OCI-LY7 (cell line): ENCODE results near the gene MINDY2. TPM values are rescaled to one million over a fixed set of nuclear protein-coding genes. Genes with fewer than 3 reads are reported as not detected.
"Not testable (repeated sequence)": the region's sequence is repeated elsewhere in the genome, so short reads cannot be mapped to it uniquely, and the experiment has no call there.

Experiments
- BruUV-seq: library from RNA; stranded (reverse); fragments of 400-500 nt; replicated peaks from 2 replicates; lab custom pipeline; 2021; lab: Mats Ljungman, UMichigan
- CTCF ChIA-PET: fragments of 300-600 bp; sonication (Branson Sonifier 250); formaldehyde crosslinking; loops from one replicate; lab custom pipeline; 2022; ENCODE audit warnings: antibody characterized with exemption; ENCODE audit not compliant: unreplicated experiment; lab: Charles Lee
- POLR2A ChIA-PET: fragments of 300-600 bp; sonication (Branson Sonifier 250); formaldehyde crosslinking; loops from one replicate; lab custom pipeline; 2022; ENCODE audit warnings: antibody characterized with exemption; lab: Charles Lee
- DNase-seq: peaks from one replicate; pipeline ENCODE4 v3.0.0-alpha.2; 2015; ENCODE audit warnings: low spot score
- H2AFZ ChIP-seq: fragments of 200-600 bp; sonication (generic), shearing (Covaris generic); 2 replicates; pipeline ENCODE4 v1.6.1; 2014; ENCODE audit warnings: mild to moderate bottlenecking, antibody characterized with exemption, low read length, moderate library complexity
- H3K27ac ChIP-seq: fragments of 200-600 bp; sonication (generic); 2 replicates; pipeline ENCODE4 v1.5.1; 2014; ENCODE audit warnings: mixed run types, low read depth, mild to moderate bottlenecking, moderate library complexity, low read length, inconsistent platforms; ENCODE audit not compliant: poor library complexity, severe bottlenecking
- H3K36me3 ChIP-seq: fragments of 200-600 bp; sonication (generic); 2 replicates; pipeline ENCODE4 v1.6.1; 2014; ENCODE audit warnings: mild to moderate bottlenecking, antibody characterized with exemption, low read length, moderate library complexity, mixed read lengths; ENCODE audit not compliant: insufficient read depth
- H3K4me1 ChIP-seq: fragments of 200-600 bp; sonication (generic); 2 replicates; pipeline ENCODE4 v1.5.1; 2014; ENCODE audit warnings: mild to moderate bottlenecking, low read length; ENCODE audit not compliant: insufficient read depth, poor library complexity, severe bottlenecking
- H3K4me2 ChIP-seq: fragments of 200-600 bp; sonication (generic); 2 replicates; pipeline ENCODE4 v1.6.1; 2014; ENCODE audit warnings: mild to moderate bottlenecking, low read length
- H3K4me3 ChIP-seq: fragments of 200-600 bp; sonication (generic); 2 replicates; pipeline ENCODE4 v1.5.1; 2014; ENCODE audit warnings: mild to moderate bottlenecking, low read depth, low read length; ENCODE audit not compliant: poor library complexity, severe bottlenecking
- H3K79me2 ChIP-seq: fragments of 200-600 bp; sonication (generic); 2 replicates; pipeline ENCODE4 v1.6.1; 2016; ENCODE audit warnings: low read depth, mild to moderate bottlenecking, low read length, moderate library complexity, mixed read lengths; ENCODE audit not compliant: insufficient read depth
- H3K9me2 ChIP-seq: fragments of 200-600 bp; sonication (generic); 2 replicates; pipeline ENCODE4 v1.6.1; 2016; ENCODE audit warnings: mild to moderate bottlenecking, low read length, mixed read lengths; ENCODE audit not compliant: insufficient read depth
- H3K9me3 ChIP-seq: fragments of 200-600 bp; sonication (generic); 2 replicates; pipeline ENCODE4 v1.6.1; 2014; ENCODE audit warnings: mild to moderate bottlenecking, mixed run types, low read length, mixed read lengths
- H4K20me1 ChIP-seq: fragments of 200-600 bp; sonication (generic); 2 replicates; pipeline ENCODE4 v1.6.1; 2014; ENCODE audit warnings: mild to moderate bottlenecking, antibody characterized with exemption, low read length, moderate library complexity, mixed read lengths; ENCODE audit not compliant: insufficient read depth
- EZH2phosphoT487 ChIP-seq: fragments of 200-600 bp; sonication (generic); IDR thresholded peaks from 2 replicates; pipeline ENCODE4 v1.6.1; 2018; ENCODE audit warnings: low read depth, borderline replicate concordance, mild to moderate bottlenecking, mixed run types, antibody characterized with exemption, low read length, moderate library complexity, mixed read lengths
- intact Hi-C: fragments of 100-400 bp; cut with micrococcal nuclease; formaldehyde crosslinking; loops from one replicate; pipeline ENCODE4 v1.10.0; 2022; ENCODE audit not compliant: unreplicated experiment
- total RNA-seq, 2 experiments: library from RNA; depleted of rRNA in 1 of 2; stranded (reverse); fragments of >200 nt in 1 of 2; shearing (Covaris generic) in 1 of 2; gene quantifications; 2 replicates each; pipeline ENCODE4 v1.2.3, GENCODE V29; 2014 to 2022
- TF ChIP-seq, protein P1 (sequence below): fragments of 200-600 bp; sonication (generic); conservative IDR thresholded peaks from 2 replicates; pipeline ENCODE4 v1.5.1; 2014; ENCODE audit warnings: mild to moderate bottlenecking, antibody characterized with exemption, low read length, moderate library complexity, mixed read lengths

MINDY2 gene
- total RNA-seq, 2 experiments from 2014 or later = 10.5 to 15.7 TPM

DNA sequence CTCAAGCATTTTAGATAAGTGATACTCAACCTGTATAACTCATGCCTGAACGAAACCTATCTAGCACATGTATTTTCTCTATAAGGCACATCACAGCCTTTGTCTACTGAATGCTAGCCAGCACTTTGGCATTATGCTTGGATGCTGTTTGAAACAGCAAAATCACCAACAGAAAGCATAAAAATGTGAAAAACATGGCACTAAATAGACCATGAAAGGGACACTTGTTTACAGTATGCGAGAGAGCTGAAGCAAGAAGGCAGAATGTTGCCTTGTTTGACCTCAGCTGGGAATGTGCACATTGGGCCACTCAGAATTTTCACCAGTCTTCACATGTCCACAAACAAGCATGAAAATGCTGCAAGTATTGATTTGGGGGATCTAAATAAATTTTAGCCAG lies 59.5 kb downstream of the MINDY2 start:
- BruUV-seq = no TSS peak
- POLR2A ChIA-PET = interaction anchor here (1.5 kb wide), 1 partner anchor 22 kb away, joined by 3 read pairs; no protein-coding TSS in a partner anchor
- TF ChIP-seq, protein P1, sequence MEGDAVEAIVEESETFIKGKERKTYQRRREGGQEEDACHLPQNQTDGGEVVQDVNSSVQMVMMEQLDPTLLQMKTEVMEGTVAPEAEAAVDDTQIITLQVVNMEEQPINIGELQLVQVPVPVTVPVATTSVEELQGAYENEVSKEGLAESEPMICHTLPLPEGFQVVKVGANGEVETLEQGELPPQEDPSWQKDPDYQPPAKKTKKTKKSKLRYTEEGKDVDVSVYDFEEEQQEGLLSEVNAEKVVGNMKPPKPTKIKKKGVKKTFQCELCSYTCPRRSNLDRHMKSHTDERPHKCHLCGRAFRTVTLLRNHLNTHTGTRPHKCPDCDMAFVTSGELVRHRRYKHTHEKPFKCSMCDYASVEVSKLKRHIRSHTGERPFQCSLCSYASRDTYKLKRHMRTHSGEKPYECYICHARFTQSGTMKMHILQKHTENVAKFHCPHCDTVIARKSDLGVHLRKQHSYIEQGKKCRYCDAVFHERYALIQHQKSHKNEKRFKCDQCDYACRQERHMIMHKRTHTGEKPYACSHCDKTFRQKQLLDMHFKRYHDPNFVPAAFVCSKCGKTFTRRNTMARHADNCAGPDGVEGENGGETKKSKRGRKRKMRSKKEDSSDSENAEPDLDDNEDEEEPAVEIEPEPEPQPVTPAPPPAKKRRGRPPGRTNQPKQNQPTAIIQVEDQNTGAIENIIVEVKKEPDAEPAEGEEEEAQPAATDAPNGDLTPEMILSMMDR = no peak
- TF ChIP-seq EZH2phosphoT487 = no peak
- Histone ChIP-seq H3K4me2 (no peak overlapping the region), H3K9me2 (no peaks in the 10 kb centered on the region), H3K27ac (no peak overlapping the region), H3K4me3 (no peak overlapping the region), H3K4me1 (no peaks in the 10 kb centered on the region), H2AFZ (no peak overlapping the region), H3K79me2 (no peaks in the 10 kb centered on the region), H3K9me3 (no peaks in the 10 kb centered on the region), H3K36me3 (no peaks in the 10 kb centered on the region), H4K20me1 (no peaks in the 10 kb centered on the region)
- DNase-seq = no peak
- intact Hi-C loops = loop anchor here (10.0 kb wide), 1 partner anchor 606 kb away; no protein-coding TSS in a partner anchor
- CTCF ChIA-PET = no interaction called here

DNA sequence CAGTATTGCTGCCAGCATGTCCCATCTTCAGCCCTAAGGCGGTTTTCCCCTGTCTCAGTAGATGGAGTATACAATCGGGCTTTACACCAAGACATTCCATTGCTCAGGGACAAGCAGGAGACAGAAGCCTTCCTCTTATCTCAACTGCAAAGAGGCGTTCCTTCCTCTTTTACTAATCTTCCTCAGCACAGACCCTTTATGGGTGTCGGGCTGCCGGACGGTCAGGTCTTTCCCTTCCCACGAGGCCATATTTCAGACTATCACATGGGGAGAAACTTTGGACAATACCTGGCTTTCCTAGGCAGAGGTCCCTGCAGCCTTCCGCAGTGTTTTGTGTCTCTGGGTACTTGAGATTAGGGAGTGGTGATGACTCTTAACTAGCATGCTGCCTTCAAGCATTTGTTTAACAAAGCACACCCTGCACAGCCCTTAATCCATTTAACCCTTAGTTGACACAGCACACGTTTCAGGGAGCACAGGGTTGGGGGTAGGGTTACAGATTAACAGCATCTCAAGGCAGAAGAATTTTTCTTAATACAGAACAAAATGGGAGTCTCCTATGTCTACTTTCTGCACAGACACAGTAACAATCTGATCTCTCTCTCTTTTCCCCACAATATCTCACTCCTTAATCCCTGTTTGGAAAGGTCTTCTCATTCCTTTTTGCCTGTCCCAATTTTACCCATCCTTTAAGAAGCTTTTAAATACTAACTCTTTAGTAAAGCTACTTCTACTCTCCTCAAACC lies 62.8 kb downstream of the MINDY2 start:
- H3K4me3 ChIP-seq, H3K79me2 ChIP-seq, H2AFZ ChIP-seq, H3K4me1 ChIP-seq, H3K27ac ChIP-seq, CTCF ChIA-PET, H3K4me2 ChIP-seq, H3K9me3 ChIP-seq, H3K36me3 ChIP-seq, BruUV-seq, H3K9me2 ChIP-seq, DNase-seq, H4K20me1 ChIP-seq: not testable (repeated sequence)
- intact Hi-C loops = loop anchor here (10.0 kb wide), 1 partner anchor 609 kb away; no protein-coding TSS in a partner anchor
- POLR2A ChIA-PET = interaction anchor here (1.3 kb wide), 1 partner anchor 12 kb away, joined by 5 read pairs; no protein-coding TSS in a partner anchor

DNA sequence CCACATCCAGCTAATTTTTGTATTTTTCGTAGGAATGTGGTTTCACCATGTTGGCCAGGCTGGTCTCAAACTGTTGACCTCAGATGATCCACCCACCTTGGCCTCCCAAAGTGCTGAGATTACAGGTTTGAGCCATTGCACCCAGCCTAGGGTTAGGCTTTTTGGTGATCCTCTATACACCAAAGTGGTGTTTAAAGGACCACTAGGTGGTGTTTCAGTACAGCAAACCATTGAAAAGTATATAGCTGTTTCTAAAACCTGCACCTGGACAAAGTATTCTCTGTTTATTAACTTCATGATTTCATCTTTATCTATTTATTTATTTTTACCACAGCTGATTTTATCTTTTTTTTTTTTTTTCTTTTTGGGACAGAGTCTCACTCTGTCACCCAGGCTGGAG lies 68.4 kb downstream of the MINDY2 start:
- H2AFZ ChIP-seq = no peak overlapping the region
- ChIA-PET CTCF (no interaction called here), POLR2A (interaction anchor here (0.7 kb wide), 2 partner anchors 13 to 79 kb away, joined by 3 to 6 read pairs; no protein-coding TSS in a partner anchor)
- intact Hi-C loops = loop anchor here (10.0 kb wide), 1 partner anchor 615 kb away; no protein-coding TSS in a partner anchor
- no peaks in the 10 kb centered on the region for H4K20me1 ChIP-seq
- no peak overlapping the region for H3K27ac ChIP-seq
- no peaks in the 10 kb centered on the region for H3K36me3 ChIP-seq
- H3K4me1 ChIP-seq = no peaks in the 10 kb centered on the region
- peak; percentile 27 for DNase-seq
- TF ChIP-seq, protein P1 = peak; percentile 67
- TF ChIP-seq EZH2phosphoT487 = no peak
- no peaks in the 10 kb centered on the region for H3K79me2 ChIP-seq
- no peak overlapping the region for H3K4me2 ChIP-seq
- no peaks in the 10 kb centered on the region for H3K9me3 ChIP-seq
- no peak overlapping the region for H3K4me3 ChIP-seq
- H3K9me2 ChIP-seq = no peaks in the 10 kb centered on the region
- no TSS peak for BruUV-seq
